Fibroblast of skin of right quadriceps (primary cell): ENCODE measurements around the gene ADA.
A peak's percentile ranks its signal among the peaks of the same experiment; 100 is the strongest.
"Not testable (repeated sequence)": the region's sequence is repeated elsewhere in the genome, so short reads cannot be mapped to it uniquely, and the experiment has no call there.

ENCODE experiments used
- DNase-seq: peaks from one replicate; pipeline ENCODE4 v3.0.0-alpha.2; 2013

Gene ADA

GRCh38 chr20:44651684-44652423, at the start of gene ADA:
Gene ADA, minus strand, starts transcription at chr20:44651699. Its CDS starts 92 bp downstream, at chr20:44651607.
- DNase-seq, result peak; percentile 35

GRCh38 chr20:44700306-44700705, 48.8 kb upstream of the ADA start:
- DNase-seq, result no peak

DNA sequence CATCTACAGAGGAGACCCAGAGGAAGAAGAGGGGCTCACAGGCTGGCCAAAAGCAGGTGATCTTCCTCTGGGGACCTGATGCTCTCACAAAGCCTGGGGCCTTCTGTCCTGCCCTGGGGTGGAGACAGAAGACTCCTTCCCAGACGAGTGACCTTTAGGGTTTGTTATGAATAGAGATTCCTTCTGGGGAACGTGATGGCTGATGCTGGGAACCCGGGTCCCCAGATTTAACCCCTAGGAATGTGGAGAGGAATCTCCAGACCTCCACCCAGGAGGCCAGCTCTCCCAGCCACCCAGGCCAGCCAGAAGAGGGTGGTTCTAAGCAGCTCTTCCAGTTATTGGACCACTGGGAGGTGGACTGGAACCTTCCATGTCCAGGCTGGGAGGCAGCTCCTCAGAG, 46.9 kb upstream of the ADA start:
- DNase-seq, result no peak

DNA sequence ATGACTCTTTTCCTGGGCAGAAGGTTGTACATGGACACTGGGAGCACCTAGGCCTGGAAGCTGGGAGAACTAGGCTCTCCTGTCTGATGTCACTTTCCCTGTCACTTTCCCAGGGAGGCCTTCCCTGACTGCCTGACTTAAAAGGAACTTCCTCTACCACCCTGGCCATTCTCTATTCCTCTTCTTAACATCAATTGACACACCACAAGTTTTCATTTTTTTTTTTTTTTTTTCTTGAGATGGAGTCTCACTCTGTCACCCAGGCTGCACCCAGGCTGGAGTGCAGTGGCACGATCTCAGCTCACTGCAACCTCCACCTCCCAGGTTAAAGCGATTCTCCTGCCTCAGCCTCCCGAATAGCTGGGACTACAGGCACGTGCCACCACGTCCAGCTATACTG, 45.5 kb upstream of the ADA start:
- DNase-seq, result not testable (repeated sequence)

DNA sequence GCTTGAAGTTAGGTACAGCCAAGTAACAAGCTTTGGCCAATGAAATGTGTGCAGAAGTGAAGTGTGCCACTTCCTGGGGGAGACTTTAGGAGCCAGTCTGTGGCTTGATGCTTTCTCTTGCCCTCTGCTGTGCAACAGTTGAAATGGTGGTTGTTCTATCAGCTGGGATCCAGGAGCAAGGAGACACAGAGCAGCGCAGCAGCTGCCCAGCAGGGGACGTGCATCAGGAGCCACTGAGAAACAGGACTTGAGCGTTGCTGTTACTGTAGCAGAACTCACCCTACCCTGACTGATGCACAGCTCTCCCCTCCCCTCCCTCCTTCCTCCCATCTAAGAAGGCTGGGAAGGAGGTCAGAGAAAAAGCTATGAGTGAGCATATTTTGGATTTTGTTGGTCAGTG, 44.8 kb upstream of the ADA start:
- no peak for DNase-seq

- DNase-seq, result peak; percentile 80
Measured at GRCh38 chr20:44695674-44696300, 44.3 kb upstream of the ADA start.

DNA sequence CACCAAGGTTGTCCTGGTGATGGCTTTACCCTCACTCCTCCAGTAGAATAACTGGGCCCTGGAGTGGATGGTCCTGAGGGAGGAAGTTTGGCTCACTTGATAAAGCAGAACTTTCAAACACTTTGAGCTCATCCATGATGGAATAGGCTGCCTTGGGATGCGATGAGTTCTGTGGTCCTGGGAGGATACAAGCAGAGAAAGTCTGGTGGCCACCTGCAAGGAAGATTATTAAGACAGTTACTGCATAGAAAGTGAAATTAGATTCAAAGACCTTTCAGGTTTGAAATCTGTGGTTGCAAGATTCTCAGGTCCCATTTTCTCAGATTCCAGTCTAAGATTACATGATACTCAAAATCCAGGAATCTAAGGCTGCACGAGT, 43.8 kb upstream of the ADA start:
- DNase-seq, result no peak

DNA sequence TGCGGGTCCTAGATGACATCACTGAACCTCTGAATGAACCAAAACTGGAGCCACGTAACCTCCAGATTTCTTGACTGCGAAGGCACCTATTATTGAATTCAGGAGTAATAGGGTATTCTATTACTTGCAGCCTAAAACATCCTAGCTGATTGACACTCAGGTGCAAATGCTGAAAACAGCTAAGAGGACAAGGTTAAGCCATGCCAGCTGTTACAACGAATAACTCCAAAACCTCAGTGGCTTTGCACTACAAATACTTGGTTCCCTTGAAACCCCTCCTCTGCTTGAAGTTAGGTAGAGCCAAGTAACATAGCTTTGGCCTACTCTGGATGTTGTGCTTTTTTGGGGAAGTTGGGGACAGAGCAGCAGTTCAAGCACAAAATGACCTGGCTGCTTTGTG, 42.7 kb upstream of the ADA start:
- no peak for DNase-seq

DNA sequence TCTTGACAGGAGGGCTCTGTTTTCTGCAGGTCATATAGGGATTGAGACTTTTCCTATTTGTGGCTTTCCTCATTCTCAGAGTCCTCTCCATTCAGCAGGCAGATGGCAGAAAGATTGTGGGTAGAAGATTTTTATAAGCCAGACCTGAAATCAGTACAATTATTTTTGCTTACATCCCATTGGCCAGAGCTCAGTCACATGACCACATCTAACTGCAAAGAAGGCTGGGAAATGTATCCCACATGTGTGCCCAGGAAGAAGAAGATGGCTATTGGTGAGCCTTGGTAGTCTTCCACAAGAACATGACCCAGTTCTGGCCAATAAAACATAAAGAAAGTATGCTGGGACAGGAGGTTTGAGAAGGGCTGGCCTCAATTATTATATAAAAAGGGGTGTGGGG, 42.1 kb upstream of the ADA start:
- no peak for DNase-seq

- peak; percentile 93 for DNase-seq
Measured at GRCh38 chr20:44692932-44693480, 41.5 kb upstream of the ADA start.

- peak; percentile 58 for DNase-seq
Measured at GRCh38 chr20:44691424-44692423, 40.2 kb upstream of the ADA start.

DNA sequence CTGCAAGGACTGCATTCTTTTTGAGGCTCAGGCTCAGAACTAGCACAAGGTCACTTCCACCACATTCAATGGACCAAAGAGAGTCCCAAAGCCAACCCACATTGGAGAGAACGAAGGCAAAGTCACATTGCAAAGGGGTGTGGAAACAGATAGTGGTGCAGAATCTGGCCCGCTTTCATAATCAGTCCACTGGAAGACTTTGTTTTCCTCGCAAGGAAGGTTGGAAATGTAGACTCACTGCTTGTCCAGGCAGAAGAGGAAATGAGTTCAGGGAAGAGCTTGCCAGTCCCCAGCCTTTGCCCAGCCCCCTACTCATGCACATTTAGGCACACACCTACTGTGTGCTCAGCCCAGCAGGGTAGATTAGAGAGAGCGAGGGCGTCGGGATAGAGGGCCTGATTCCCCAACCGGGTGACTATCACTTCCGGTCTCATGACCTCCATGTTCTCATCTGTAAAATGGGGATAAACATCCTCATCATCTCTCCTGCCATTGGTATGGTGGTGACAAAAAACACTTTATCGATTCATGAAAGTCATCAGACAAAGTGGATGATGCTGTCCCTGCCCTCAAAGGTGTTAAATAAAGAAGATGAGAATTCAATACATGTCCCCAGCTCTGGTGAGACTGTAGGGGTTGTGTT, 39.4 kb upstream of the ADA start:
- no peak for DNase-seq

- no peak for DNase-seq
Measured at GRCh38 chr20:44689809-44690208, 38.3 kb upstream of the ADA start.

DNA sequence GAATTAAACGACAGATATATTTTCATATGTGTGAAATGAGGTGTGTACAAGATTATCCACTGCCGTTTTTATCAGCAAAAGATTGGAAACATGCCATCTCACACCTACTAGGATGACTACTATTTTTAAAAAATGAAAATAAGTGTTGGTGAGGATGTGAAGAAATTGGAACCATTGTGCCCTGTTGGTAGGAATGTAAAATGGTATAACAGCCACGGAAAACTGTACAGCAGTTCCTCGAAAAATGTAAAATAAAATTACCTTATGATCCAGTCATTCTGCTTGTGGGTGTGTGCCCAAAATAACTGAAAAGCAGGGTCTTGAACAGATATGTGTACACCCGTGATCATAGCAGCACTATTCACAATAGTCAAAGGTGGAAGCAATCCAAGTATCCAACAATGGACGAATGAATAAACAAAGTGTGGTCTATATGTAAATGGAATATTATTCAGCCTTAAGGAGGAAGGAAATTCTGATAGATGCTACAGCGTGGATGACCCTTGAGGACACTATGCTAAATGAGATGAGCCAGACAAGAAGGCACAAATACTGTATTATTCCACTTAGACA, 36.6 kb upstream of the ADA start:
- DNase-seq, result no peak

DNA sequence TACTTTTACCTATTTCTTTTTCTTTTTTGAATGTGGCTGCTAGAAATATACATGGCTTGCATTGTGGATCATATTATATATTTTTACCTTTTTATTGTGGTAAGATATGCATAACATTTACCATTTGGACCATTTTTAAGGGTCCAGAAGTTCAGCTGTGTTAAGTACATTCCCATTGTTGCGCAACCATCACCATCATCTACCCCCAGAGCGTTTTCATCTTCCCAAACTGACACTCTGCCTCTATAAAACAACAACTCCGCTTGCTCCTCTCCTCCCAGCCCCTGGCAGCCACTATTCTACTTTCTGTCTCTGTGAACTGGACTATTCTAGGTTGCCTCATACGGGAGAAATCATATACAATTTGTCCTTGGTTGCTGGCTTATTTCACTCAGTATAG, 35.4 kb upstream of the ADA start:
- DNase-seq, result no peak

DNA sequence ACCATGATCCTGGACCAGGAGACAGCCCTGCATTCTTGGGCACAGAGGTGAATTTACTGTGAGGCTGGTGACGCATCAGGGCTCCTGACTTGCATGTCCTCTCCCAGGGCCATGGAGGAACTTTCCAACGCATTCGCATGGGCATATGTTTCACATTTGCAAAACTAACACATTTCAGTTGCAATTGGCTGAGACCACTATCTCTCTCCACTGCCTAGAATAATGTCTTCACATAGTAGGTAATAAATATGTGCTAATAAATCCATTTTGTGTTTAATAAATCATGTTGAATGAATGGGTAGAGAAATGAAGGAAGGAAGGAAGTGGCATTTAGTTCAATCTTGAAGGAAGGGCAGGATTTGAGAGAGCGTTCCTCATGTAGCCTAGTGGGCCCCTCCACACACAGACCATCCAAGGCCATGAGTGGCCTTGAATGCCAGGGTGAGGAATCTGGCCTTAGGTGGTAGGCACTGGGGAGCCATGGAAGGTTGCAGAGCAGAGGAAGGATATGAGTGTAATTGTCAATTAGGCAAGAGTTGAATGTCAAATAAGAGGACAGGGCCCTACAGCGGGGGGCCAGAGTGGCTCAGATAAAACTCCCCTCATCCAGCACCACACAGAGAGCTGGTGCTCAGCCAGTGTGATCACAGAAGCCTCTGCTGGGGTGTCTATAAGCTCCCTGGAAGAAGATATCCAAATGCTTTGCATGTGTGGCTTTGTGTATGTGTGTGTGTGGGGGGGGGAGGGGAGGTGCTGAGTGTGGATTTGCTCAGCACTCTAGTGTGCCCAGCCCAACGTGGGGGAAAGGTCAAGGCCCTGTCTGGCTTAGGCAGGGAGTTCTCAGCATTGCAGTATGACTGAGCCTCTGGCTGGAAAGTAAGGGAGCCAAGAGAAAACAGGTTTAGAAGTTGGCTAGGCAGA, 32.8 kb upstream of the ADA start:
- no peak for DNase-seq

DNA sequence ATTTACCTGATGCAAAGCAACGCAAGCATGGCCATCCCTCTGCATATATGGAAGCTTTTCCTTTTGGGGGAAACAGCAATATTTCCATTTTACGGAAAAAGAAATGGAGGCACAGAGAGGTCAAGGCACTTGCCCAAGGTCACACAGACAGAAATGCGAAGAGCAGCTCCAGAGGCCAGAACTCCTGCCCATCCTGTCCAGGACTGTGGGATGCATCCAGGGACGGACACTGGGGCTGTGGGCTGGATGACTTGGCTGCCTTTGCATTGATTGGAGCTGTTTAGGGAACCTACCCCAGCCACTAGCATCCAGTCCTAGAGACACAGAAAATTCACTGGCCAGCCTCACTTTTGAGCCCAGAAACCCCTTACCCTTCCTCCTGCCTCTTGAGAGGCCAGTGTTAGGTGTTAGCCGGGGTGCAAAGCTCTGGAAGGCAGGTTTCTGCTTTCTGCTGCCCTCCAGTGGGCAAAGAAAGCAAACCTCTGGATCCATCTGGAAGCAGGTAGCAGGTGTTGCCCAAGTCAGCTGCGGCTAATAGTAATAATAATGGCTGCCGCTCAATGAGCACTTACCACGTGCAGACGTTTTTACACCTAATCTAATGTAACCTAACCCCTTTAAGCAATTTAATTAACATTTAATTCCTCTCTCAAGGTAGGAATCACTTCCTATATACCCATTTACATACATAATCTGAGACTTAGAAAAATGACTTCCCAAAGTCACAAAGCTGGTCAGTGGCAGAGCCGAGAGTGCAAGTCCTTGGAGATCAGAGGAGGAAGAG, 32.0 kb upstream of the ADA start:
- peak; percentile 31 for DNase-seq

DNA sequence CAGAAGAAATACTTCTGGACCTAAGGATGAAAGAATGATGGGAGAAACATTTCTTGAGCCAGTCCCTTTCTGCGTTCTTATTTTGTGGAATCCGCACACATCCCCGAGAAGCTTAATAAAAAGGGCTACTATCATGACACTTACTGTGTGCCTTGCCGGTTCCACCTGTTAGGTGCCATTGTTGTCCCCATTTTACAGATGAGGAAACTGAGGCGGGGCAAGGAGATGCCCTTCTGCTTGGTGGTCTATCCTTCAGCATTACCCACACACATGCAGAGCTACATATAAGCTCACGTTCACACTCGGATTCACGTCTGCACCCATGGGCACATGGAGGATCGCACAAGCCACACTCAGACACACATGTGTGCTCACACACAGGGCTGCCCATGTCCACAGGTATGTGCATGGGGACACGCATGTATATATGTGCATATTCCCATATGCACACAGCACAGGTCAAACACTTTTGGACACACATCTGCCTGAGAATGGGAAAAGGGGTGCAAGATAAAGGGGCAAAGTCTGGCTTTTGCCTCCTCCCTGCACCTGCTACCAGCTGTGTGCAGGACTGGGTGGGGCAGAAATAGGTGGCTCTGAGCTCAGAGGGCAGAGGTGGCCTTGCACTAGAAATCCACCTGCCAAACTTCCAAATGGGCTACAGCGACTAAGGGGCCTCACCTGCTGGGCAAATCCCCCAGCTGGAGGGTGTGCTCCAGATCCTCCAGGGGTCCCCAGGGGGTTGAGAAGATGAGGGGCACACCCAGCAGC, 30.5 kb upstream of the ADA start:
- DNase-seq, result no peak

DNA sequence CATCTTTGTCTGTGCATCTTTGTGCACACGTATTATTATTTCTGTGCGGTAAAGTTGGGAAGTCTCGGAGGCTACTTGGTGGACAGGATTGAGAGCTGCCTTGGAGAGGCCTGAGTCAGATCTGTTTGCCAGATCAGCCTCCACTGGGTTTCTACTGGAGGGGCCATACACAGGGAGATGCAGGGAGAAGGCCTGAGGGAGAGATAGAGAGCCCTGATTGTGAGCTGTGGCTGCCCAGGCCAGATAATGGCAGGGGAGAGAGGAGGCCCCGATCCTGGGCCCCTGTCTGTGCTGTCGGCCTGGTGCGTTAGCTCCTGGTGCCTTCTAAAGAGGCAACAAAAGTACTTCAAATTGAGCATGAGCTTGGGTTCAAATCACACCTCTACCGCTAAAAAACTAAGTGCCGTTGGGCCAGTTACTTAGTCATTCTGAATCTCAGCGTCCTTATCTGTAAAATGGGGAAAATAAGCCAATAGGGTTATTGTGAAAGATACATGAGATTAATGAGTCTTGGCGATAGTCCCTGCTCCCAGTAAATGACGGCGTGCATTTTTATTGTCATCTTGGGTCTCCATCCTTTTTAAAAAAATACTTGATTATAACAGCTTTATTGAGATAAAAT, 27.6 kb upstream of the ADA start:
- DNase-seq, result no peak
